ENCODE results near the gene TRAF1.

DNA sequence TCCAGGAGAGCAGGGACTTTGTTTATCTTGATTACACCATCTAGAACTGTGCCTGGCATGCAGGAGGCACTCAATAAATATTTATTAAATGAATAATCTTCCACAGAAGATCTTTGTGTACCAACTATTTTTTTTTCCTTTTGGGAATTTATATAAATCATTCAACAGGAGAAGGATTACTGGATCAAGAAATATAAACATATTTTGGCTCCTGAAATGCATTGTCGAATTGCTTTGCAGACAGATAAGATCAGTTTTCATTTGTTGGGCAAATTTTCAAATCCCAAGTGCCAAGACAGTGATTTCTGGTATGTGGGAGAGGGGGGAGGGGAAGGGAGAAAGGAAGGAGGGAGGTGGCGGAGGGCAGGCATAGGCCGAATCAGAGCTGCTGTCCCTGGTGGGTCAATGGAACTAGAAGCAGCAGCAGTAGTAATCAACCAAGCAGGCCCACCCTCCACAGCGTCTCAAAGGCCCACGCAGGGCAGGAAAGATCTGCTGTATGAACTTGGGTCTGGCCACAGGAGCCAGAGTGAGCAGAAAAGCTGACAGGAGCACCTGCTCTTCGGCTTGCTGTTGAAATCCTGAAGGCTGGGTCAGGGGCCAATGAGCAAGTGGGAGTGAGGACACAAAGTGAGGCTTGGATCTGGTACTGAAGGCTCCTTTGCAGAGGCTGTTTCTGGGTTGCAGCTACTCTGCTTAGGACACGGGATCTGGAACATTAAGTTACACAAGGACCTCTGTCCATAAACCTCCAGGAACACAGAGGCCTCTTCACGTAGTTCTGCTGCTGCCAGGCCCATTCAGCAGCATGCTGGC, 15.8 kb upstream of the TRAF1 start:
- TF ChIP-seq, protein P1, sequence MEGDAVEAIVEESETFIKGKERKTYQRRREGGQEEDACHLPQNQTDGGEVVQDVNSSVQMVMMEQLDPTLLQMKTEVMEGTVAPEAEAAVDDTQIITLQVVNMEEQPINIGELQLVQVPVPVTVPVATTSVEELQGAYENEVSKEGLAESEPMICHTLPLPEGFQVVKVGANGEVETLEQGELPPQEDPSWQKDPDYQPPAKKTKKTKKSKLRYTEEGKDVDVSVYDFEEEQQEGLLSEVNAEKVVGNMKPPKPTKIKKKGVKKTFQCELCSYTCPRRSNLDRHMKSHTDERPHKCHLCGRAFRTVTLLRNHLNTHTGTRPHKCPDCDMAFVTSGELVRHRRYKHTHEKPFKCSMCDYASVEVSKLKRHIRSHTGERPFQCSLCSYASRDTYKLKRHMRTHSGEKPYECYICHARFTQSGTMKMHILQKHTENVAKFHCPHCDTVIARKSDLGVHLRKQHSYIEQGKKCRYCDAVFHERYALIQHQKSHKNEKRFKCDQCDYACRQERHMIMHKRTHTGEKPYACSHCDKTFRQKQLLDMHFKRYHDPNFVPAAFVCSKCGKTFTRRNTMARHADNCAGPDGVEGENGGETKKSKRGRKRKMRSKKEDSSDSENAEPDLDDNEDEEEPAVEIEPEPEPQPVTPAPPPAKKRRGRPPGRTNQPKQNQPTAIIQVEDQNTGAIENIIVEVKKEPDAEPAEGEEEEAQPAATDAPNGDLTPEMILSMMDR (IDR thresholded peaks at IDR 0.05; ENCODE audit: low read length): no peak
- TF ChIP-seq EZH2 (IDR thresholded peaks at IDR 0.05; ENCODE audit: borderline replicate concordance, low read length): no peak

Data from OCI-LY1 (cell line).